Body of pancreas (tissue), 4 donors: ENCODE results near the gene DYRK1B. TPM values are rescaled to one million over a fixed set of nuclear protein-coding genes. Genes with fewer than 3 reads are reported as not detected.

Experiments
- ATAC-seq: fragments of 150-250 bp; one replicate; pipeline ENCODE4 v1.9.1; 2016
- DNase-seq, 4 donors: peaks; one replicate each; pipeline ENCODE4 v3.0.0-alpha.2; 2019
- H3K27ac ChIP-seq, 4 donors: fragments of 200-600 bp; sonication (generic); 1 replicate in 3 of 4; 2 replicates in 1 of 4; pipeline versions ENCODE4 v1.5.1 to v1.6.1; 2016 to 2019; ENCODE audit warnings: mild to moderate bottlenecking in 1 of 4, mixed read lengths in 1 of 4, moderate library complexity in 1 of 4
- H3K27me3 ChIP-seq, 2 donors: fragments of 200-600 bp; sonication (generic); one replicate each; pipeline ENCODE4 v1.6.0; 2016; ENCODE audit warnings: mild to moderate bottlenecking in 1 of 2
- H3K36me3 ChIP-seq, 2 donors: fragments of 200-600 bp; sonication (generic); replicated peaks in 1 of 2; 2 replicates each; pipeline ENCODE4 v1.5.1; 2016; ENCODE audit warnings: low read depth in 2 of 2; ENCODE audit not compliant: insufficient read depth in 1 of 2
- H3K4me1 ChIP-seq: fragments of 200-600 bp; sonication (generic); one replicate; pipeline ENCODE4 v1.6.0; 2016
- H3K4me3 ChIP-seq, 2 donors: fragments of 200-600 bp; sonication (generic); 1 replicate in 1 of 2; 2 replicates in 1 of 2; pipeline ENCODE4 v1.5.1; 2016 to 2019
- H3K9me3 ChIP-seq, 3 donors: fragments of 200-600 bp; sonication (generic); 1 replicate in 2 of 3; 2 replicates in 1 of 3; pipeline ENCODE4 v1.5.1; 2016
- CTCF ChIP-seq, 7 experiments: fragments of 450-650 bp in 4 of 7; fragments of 200-600 bp in 3 of 7; sonication (generic) in 3 of 7; IDR thresholded peaks; one replicate each; pipeline ENCODE4 v1.5.1; 2016 to 2019; ENCODE audit warnings: antibody characterized with exemption in 7 of 7
- POLR2A ChIP-seq, 3 donors: fragments of 450-650 bp; IDR thresholded peaks; one replicate each; pipeline ENCODE4 v1.6.1; 2016; ENCODE audit warnings: antibody characterized with exemption in 3 of 3, mild to moderate bottlenecking in 2 of 3
- WGBS, 2 donors: methylation state at CpG; one replicate each; pipeline ENCODE4 v1.1.5; 2017; 5-methylcytosine and 5-hydroxymethylcytosine counted together
- intact Hi-C: fragments of 100-400 bp; cut with DNase I; formaldehyde crosslinking; loops from one replicate; pipeline ENCODE4 v1.15.1; 2023
- total RNA-seq, 2 donors: library from RNA; depleted of rRNA; stranded (reverse); fragments of >200 nt; gene quantifications; one replicate each; pipeline ENCODE4 v1.1.0, GENCODE V29; 2016

Gene DYRK1B
- total RNA-seq, 2 donors from 2014 or later = 11.9 to 21.1 TPM

DNA sequence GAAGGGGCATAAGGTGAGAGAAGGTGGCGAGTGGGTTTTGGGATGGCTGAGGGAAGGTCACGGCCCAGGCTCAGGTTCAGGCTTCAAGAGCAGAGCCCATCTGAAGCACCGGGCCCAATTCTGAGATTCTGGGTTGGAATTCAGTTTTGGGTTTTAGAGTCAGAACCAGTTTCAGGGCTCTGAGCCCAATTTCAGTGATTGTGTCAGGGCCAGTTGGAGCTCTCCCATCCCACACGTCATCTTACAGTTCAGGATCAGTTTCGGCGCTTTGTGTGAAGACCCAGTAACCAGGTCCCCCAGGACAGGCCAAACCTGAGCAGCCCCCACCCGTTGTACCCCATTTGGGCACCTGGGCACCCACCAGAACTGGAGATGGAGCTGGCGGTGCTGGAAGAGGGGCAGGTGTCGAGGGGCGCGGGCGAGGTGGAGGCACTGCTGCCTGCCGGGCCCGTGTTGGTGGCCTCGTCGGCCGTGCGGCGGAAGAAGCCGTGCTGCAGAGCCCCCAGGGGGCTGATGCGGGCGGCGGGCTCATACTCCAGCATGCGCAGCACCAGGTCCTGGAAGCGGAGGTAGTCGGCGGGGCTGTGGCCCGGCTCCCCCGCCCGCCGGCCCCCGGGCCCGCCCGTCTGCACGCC lies 7.5 kb downstream of the DYRK1B start:
- DNase-seq = no peak
- WGBS, 2 donors = 91 to 94% methylated on average over 14 to 22 of the region's 35 CpGs
- intact Hi-C loops = no loop called here

GRCh38 chr19:39825531-39826076 lies 8.4 kb downstream of the DYRK1B start:
- Histone ChIP-seq H3K4me1 (peaks cover 15% of the 10 kb centered on the region), H3K27me3 (no peaks in the 10 kb centered on the region), H3K36me3 (peaks cover 9 to 17% of the 10 kb centered on the region in 2 donors), H3K27ac (peak overlapping the region in 1 of 4 donors; percentile 56), H3K4me3 (no peak overlapping the region), H3K9me3 (no peaks in the 10 kb centered on the region)
- ATAC-seq (no peak), DNase-seq (no peak)
- WGBS, 2 donors = 89 to 99% methylated on average over 14 of the region's 17 CpGs
- intact Hi-C loops = no loop called here
- TF ChIP-seq POLR2A (IDR thresholded peaks at IDR 0.05) (no peak), CTCF (IDR thresholded peaks at IDR 0.05) (no peak)

More for the DNA sequence above, 7.5 kb downstream of the DYRK1B start:
- TF ChIP-seq CTCF (IDR thresholded peaks at IDR 0.05) = no peak
- no peak for TF ChIP-seq POLR2A (IDR thresholded peaks at IDR 0.05)
- H3K4me3 ChIP-seq = no peak overlapping the region
- H3K4me1 ChIP-seq = peaks cover 15% of the 10 kb centered on the region
- ATAC-seq = no peak
- no peak overlapping the region for H3K27ac ChIP-seq
- H3K36me3 ChIP-seq = peaks cover 9 to 22% of the 10 kb centered on the region in 2 donors
- H3K9me3 ChIP-seq = no peaks in the 10 kb centered on the region
- H3K27me3 ChIP-seq = no peaks in the 10 kb centered on the region

- Histone ChIP-seq H3K4me1 (peaks cover 15% of the 10 kb centered on the region), H3K36me3 (peaks cover 7 to 15% of the 10 kb centered on the region in 2 donors), H3K4me3 (no peak overlapping the region), H3K9me3 (no peaks in the 10 kb centered on the region), H3K27me3 (no peaks in the 10 kb centered on the region), H3K27ac (peak overlapping the region; percentile 22 to 69 (median 60))
- no peak for DNase-seq
- WGBS, 2 donors = 69 to 72% methylated on average over 10 to 11 of the region's 11 CpGs
- intact Hi-C loops = no loop called here
- TF ChIP-seq POLR2A (IDR thresholded peaks at IDR 0.05) (no peak), CTCF (IDR thresholded peaks at IDR 0.05) (no peak)
- ATAC-seq = no peak
Measured at GRCh38 chr19:39825093-39825463, 8.9 kb downstream of the DYRK1B start.

DNA sequence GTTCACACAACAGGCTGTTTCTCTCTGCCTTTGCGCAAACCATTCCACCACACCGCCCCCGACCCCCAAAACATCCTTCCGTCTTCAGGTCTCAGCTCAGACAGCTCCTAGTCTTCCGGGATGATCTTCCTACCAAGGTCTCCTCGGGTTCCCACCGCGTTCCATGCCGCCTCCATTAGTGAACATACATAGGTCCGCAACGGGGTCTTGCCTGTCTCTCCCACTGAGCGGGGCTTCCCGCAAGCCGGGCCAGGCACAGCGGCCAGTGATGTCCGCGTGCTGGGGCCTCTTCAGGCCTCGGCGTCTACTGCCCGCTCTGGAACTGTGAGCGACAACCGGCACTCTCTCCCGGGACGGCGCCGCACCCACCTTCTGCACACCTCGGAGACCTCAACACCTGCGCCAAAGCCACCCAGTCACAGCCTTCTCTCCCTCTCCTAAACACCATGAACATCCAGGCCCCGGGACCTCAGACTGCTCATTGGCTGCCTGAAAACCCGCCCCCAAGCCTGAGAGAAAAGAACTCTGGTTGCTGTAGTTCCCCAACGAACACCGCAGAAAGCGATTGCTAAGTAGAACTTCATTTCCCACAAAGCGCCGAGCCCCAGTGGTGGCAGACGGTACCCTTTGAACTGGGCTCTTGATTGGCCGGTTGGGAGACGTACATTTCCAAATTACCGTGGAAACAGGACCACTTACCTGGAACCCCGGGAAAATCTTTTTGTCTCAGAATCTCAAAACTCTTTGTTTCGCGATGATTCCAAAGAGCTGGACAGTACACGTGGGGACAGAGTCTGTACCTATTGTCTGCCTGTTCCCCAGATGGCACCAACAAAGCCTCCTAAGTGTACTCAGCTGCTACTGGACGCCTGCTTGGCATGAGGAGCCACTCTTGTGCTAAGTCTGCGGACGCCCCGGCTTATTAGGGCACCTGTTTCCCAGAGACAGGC lies 9.5 kb downstream of the DYRK1B start:
- WGBS, 2 donors = 3 to 4% methylated on average over 37 to 47 of the region's 47 CpGs
- intact Hi-C loops = no loop called here
- peaks cover 0 to 10% of the 10 kb centered on the region in 2 donors for H3K36me3 ChIP-seq
- TF ChIP-seq POLR2A (IDR thresholded peaks at IDR 0.05) (peak; percentile 35 to 83 (median 83)), CTCF (IDR thresholded peaks at IDR 0.05) (peak in 2 of 7 experiments; percentile 11 to 47)
- peak overlapping the region; percentile 22 to 69 (median 62) for H3K27ac ChIP-seq
- DNase-seq = peak; percentile 92 to 96 (median 94)
- peaks cover 15% of the 10 kb centered on the region for H3K4me1 ChIP-seq
- H3K9me3 ChIP-seq = no peaks in the 10 kb centered on the region
- no peaks in the 10 kb centered on the region for H3K27me3 ChIP-seq
- peak; percentile 98 for ATAC-seq
- H3K4me3 ChIP-seq = peak overlapping the region; percentile 70 to 92
